H9 (cell line): ENCODE measurements around the gene EFNB1. TPM values are rescaled to one million over a fixed set of nuclear protein-coding genes. Genes with fewer than 3 reads are reported as not detected.

Source experiments
- DNase-seq: peaks from one replicate; pipeline ENCODE4 v3.0.0-alpha.2; 2017
- H2AFZ ChIP-seq: one replicate; pipeline ENCODE4 v1.6.1; 2013; ENCODE audit warnings: mild to moderate bottlenecking, low read length, control low read depth, moderate library complexity
- H2AK5ac ChIP-seq: 2 replicates; pipeline ENCODE4 v1.6.1; 2013; ENCODE audit warnings: low read length, control low read depth, mixed read lengths; ENCODE audit not compliant: insufficient read length
- H2BK120ac ChIP-seq: one replicate; pipeline ENCODE4 v1.6.1; 2013; ENCODE audit warnings: low read depth, mild to moderate bottlenecking, low read length, control low read depth, inconsistent platforms; ENCODE audit not compliant: poor library complexity, severe bottlenecking
- H2BK12ac ChIP-seq: 2 replicates; pipeline ENCODE4 v1.6.1; 2013; ENCODE audit warnings: low read length, control low read depth, mixed read lengths, low read depth; ENCODE audit not compliant: insufficient read length
- H2BK15ac ChIP-seq: 2 replicates; pipeline ENCODE4 v1.6.1; 2013; ENCODE audit warnings: low read depth, low read length, control low read depth
- H2BK20ac ChIP-seq: one replicate; pipeline ENCODE4 v1.6.1; 2013; ENCODE audit warnings: low read depth, mild to moderate bottlenecking, low read length, control low read depth, inconsistent platforms; ENCODE audit not compliant: poor library complexity, severe bottlenecking
- H2BK5ac ChIP-seq: 2 replicates; pipeline ENCODE4 v1.6.1; 2013; ENCODE audit warnings: low read length, control low read depth, mixed read lengths; ENCODE audit not compliant: insufficient read length
- H3K14ac ChIP-seq: 2 replicates; pipeline ENCODE4 v1.6.1; 2013; ENCODE audit warnings: low read length, control low read depth; ENCODE audit not compliant: insufficient read depth
- H3K18ac ChIP-seq: 2 replicates; pipeline ENCODE4 v1.6.1; 2013; ENCODE audit warnings: low read depth, mild to moderate bottlenecking, mixed read lengths, low read length, control low read depth; ENCODE audit not compliant: insufficient read length
- H3K23ac ChIP-seq: 2 replicates; pipeline ENCODE4 v1.6.1; 2013; ENCODE audit warnings: low read length, control low read depth, mixed read lengths, low read depth; ENCODE audit not compliant: insufficient read length
- H3K23me2 ChIP-seq: 2 replicates; pipeline ENCODE4 v1.6.1; 2013; ENCODE audit warnings: low read depth, mild to moderate bottlenecking, mixed read lengths, low read length, control low read depth; ENCODE audit not compliant: insufficient read length, poor library complexity, severe bottlenecking
- H3K27ac ChIP-seq: 2 replicates; pipeline ENCODE4 v1.5.1; 2013; ENCODE audit warnings: low read length, control low read depth, mixed read lengths, low read depth; ENCODE audit not compliant: insufficient read length
- H3K27me3 ChIP-seq: 2 replicates; pipeline ENCODE4 v1.6.1; 2013; ENCODE audit warnings: low read length, control low read depth, inconsistent platforms; ENCODE audit not compliant: insufficient read depth
- H3K4ac ChIP-seq: 2 replicates; pipeline ENCODE4 v1.6.1; 2013; ENCODE audit warnings: low read depth, mild to moderate bottlenecking, control low read depth, inconsistent platforms, low read length, moderate library complexity
- H3K4me1 ChIP-seq: 2 replicates; pipeline ENCODE4 v1.6.1; 2013; ENCODE audit warnings: low read length, control low read depth, inconsistent platforms; ENCODE audit not compliant: insufficient read depth
- H3K4me2 ChIP-seq: 2 replicates; pipeline ENCODE4 v1.6.1; 2013; ENCODE audit warnings: low read length, control low read depth, mixed read lengths; ENCODE audit not compliant: insufficient read length, insufficient read depth
- H3K56ac ChIP-seq: 2 replicates; pipeline ENCODE4 v1.6.1; 2013; ENCODE audit warnings: low read depth, mild to moderate bottlenecking, mixed read lengths, low read length, control low read depth; ENCODE audit not compliant: insufficient read length
- H3K79me1 ChIP-seq: 2 replicates; pipeline ENCODE4 v1.6.1; 2013; ENCODE audit warnings: low read depth, mild to moderate bottlenecking, moderate library complexity, low read length, control low read depth, inconsistent platforms; ENCODE audit not compliant: insufficient read depth, poor library complexity, severe bottlenecking
- H3K79me2 ChIP-seq: 2 replicates; pipeline ENCODE4 v1.6.1; 2013; ENCODE audit warnings: low read length, control low read depth, inconsistent platforms; ENCODE audit not compliant: insufficient read depth
- H3K9ac ChIP-seq: 2 replicates; pipeline ENCODE4 v1.6.1; 2013; ENCODE audit warnings: low read length, control low read depth, mixed read lengths; ENCODE audit not compliant: insufficient read length; ENCODE audit errors: extremely low read depth
- H3K9me3 ChIP-seq: one replicate; pipeline ENCODE4 v1.6.1; 2013; ENCODE audit warnings: low read depth, low read length, inconsistent platforms; ENCODE audit not compliant: control insufficient read depth
- H3T11ph ChIP-seq: one replicate; pipeline ENCODE4 v1.6.1; 2013; ENCODE audit warnings: mild to moderate bottlenecking, low read length, control low read depth, inconsistent platforms
- H4K20me1 ChIP-seq: one replicate; pipeline ENCODE4 v1.6.1; 2013; ENCODE audit not compliant: control insufficient read depth, insufficient read length, insufficient read depth
- H4K5ac ChIP-seq: 2 replicates; pipeline ENCODE4 v1.6.1; 2013; ENCODE audit warnings: low read depth, mild to moderate bottlenecking, mixed read lengths, low read length, control low read depth; ENCODE audit not compliant: insufficient read length
- H4K8ac ChIP-seq: replicated peaks from 2 replicates; pipeline ENCODE4 v1.6.1; 2013; ENCODE audit warnings: low read length, control low read depth, mixed read lengths, low read depth; ENCODE audit not compliant: insufficient read length
- H4K91ac ChIP-seq: 2 replicates; pipeline ENCODE4 v1.6.1; 2013; ENCODE audit warnings: low read depth, mild to moderate bottlenecking, moderate library complexity, mixed read lengths, low read length, control low read depth; ENCODE audit not compliant: insufficient read length
- H3K27ac Mint-ChIP-seq, 3 experiments: 2 replicates in 2 of 3; 3 replicates in 1 of 3; pipeline ENCODE4 v1.8.0; 2020 to 2021; ENCODE audit warnings: mixed read lengths in 3 of 3, mild to moderate bottlenecking in 1 of 3, moderate library complexity in 1 of 3
- H3K27me3 Mint-ChIP-seq: 2 replicates; pipeline ENCODE4 v1.8.0; 2021; ENCODE audit warnings: low read depth, mild to moderate bottlenecking, moderate library complexity, mixed read lengths
- H3K36me3 Mint-ChIP-seq, 3 experiments: 2 replicates in 2 of 3; 3 replicates in 1 of 3; pipeline ENCODE4 v1.8.0; 2020 to 2021; ENCODE audit warnings: low read depth in 3 of 3, mixed read lengths in 3 of 3; ENCODE audit not compliant: insufficient read depth in 1 of 3
- H3K4me1 Mint-ChIP-seq, 2 experiments: 2 replicates each; pipeline ENCODE4 v1.8.0; 2020; ENCODE audit warnings: mixed read lengths in 2 of 2
- H3K4me3 Mint-ChIP-seq, 2 experiments: 2 replicates in 1 of 2; 3 replicates in 1 of 2; pipeline ENCODE4 v1.8.0; 2020 to 2021; ENCODE audit warnings: mild to moderate bottlenecking in 2 of 2, mixed read lengths in 2 of 2, moderate library complexity in 1 of 2
- H3K9me3 Mint-ChIP-seq, 2 experiments: 2 replicates in 1 of 2; 3 replicates in 1 of 2; pipeline ENCODE4 v1.8.0; 2020; ENCODE audit warnings: mild to moderate bottlenecking in 2 of 2, mixed read lengths in 2 of 2, moderate library complexity in 1 of 2
- WGBS: extraction: QIAGEN DNeasy Blood & Tissue Kit; methylation state at CpG from one replicate; pipeline ENCODE4 v1.1.7; 2013; ENCODE audit warnings: missing lambda C conversion rate, low lambda C conversion rate, mixed read lengths; ENCODE audit not compliant: insufficient read length; ENCODE audit errors: extremely low coverage; 5-methylcytosine and 5-hydroxymethylcytosine counted together
- total RNA-seq: library from RNA; stranded (reverse); gene quantifications from 2 replicates; pipeline ENCODE4 v1.2.1, GENCODE V29; 2021
- TF ChIP-seq, protein P1 (sequence below): fragments of 200-600 bp; sonication (generic); conservative IDR thresholded peaks from 3 replicates; pipeline ENCODE4 v1.8.0; 2021; ENCODE audit warnings: antibody characterized with exemption, mild to moderate bottlenecking

EFNB1 gene
- total RNA-seq, 1 experiment from 2014 or later, result 3.1 TPM

DNA sequence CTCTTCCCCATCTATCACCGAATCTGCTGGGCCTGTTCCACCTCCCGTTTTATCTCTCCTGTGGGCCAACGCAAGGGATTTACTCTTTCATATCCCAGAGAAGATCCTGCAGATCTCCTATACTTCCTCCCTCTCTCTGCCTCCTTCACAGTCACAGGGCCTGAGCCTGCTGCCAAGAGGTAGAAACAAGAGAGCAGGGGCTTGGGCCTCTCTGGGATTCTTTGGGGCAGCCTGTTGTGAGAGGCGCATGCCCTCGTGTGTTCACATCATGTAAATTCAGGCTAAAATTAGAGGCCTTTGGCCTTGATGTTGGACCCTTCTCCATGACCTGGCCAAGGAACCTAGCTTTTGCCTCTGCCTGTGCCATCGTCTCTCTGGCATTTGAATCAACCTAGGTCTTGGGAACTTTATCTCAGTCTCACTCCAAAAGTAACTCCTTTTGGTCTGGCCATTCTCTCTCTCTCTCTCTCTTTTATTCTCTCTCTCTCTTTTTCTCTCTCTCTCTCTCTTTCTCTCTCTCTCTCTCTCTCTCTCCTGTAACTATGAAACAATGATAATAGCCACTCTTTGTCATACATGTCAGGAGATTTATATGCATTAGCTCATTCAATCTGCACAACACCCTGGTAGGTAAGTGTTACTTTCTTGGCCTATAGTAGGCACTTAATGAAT, 20.0 kb upstream of the EFNB1 start:
- H3K27ac ChIP-seq, result no peak overlapping the region
- no peak overlapping the region for H4K91ac ChIP-seq
- H3K23me2 ChIP-seq, result no peaks in the 10 kb centered on the region
- H3K79me2 ChIP-seq, result no peaks in the 10 kb centered on the region
- no peak overlapping the region for H3K56ac ChIP-seq
- no peak overlapping the region for H3K4ac ChIP-seq
- H3K9me3 Mint-ChIP-seq, result peaks cover 62 to 68% of the 10 kb centered on the region in 2 experiments
- no peak overlapping the region for H4K8ac ChIP-seq
- peaks cover 9% of the 10 kb centered on the region for H3K27me3 Mint-ChIP-seq
- H3K79me1 ChIP-seq, result no peaks in the 10 kb centered on the region
- H3K23ac ChIP-seq, result no peak overlapping the region
- DNase-seq, result peak; percentile 57
- no peak overlapping the region for H2BK5ac ChIP-seq
- H3K9ac ChIP-seq, result no peak overlapping the region
- peaks cover 0 to 2% of the 10 kb centered on the region in 2 experiments; a peak in 1 of 4 replicates for H3K4me1 Mint-ChIP-seq
- H3K27ac Mint-ChIP-seq, result no peak overlapping the region
- H3K36me3 Mint-ChIP-seq, result peaks cover 0 to 2% (median 0%) of the 10 kb centered on the region in 3 experiments; a peak in 4 of 7 replicates
- H3K4me1 ChIP-seq, result no peaks in the 10 kb centered on the region
- no peak overlapping the region for H3K14ac ChIP-seq
- no peak overlapping the region for H2BK120ac ChIP-seq
- WGBS, result no CpG with 5 or more reads among the region's 6 CpGs
- H3K27me3 ChIP-seq, result no peaks in the 10 kb centered on the region
- no peak overlapping the region for H2AFZ ChIP-seq
- TF ChIP-seq, protein P1, sequence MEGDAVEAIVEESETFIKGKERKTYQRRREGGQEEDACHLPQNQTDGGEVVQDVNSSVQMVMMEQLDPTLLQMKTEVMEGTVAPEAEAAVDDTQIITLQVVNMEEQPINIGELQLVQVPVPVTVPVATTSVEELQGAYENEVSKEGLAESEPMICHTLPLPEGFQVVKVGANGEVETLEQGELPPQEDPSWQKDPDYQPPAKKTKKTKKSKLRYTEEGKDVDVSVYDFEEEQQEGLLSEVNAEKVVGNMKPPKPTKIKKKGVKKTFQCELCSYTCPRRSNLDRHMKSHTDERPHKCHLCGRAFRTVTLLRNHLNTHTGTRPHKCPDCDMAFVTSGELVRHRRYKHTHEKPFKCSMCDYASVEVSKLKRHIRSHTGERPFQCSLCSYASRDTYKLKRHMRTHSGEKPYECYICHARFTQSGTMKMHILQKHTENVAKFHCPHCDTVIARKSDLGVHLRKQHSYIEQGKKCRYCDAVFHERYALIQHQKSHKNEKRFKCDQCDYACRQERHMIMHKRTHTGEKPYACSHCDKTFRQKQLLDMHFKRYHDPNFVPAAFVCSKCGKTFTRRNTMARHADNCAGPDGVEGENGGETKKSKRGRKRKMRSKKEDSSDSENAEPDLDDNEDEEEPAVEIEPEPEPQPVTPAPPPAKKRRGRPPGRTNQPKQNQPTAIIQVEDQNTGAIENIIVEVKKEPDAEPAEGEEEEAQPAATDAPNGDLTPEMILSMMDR, result peak; percentile 54; the same call in 2 of the 3 replicates
- H2AK5ac ChIP-seq, result no peak overlapping the region
- no peak overlapping the region for H3K18ac ChIP-seq
- peaks cover 14% of the 10 kb centered on the region for H3K9me3 ChIP-seq
- H2BK15ac ChIP-seq, result no peak overlapping the region
- no peak overlapping the region for H3T11ph ChIP-seq
- no peaks in the 10 kb centered on the region for H4K20me1 ChIP-seq
- H2BK12ac ChIP-seq, result no peak overlapping the region
- H4K5ac ChIP-seq, result no peak overlapping the region
- no peak overlapping the region for H2BK20ac ChIP-seq
- no peak overlapping the region for H3K4me2 ChIP-seq
- H3K4me3 Mint-ChIP-seq, result no peak overlapping the region
